Measurements from ENCODE around the gene CHID1.

Gene CHID1

DNA sequence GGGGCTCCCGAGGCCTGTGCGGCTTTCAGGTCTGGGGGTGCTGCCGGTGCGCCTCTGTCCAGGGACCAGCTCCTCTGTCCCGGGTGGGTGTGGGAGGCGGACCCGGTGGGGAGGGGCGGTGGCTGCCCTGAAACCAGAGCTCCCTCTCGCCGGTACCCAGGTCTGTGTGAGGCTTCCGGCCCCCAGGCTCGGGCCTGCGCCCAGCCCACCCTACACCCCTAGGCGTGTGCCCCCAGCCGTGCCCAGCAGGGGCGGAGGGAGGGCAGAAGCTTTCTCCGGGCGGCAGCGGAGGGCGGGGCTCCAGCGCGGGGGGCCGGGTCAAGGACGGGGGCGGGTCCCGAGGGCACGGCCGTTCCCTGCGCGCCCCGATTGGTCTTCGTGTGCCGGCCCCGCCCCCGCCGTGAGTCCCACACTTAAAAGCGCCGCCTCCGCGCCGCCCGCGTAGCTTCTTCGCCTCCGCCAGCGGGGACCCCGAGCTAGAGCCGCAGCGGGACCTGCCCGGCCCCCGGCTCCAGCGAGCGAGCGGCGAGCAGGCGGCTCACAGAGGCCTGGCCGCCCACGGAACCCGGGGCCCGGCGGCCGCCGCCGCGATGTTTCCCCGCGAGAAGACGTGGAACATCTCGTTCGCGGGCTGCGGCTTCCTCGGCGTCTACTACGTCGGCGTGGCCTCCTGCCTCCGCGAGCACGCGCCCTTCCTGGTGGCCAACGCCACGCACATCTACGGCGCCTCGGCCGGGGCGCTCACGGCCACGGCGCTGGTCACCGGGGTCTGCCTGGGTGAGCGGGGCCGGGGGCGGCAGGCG lies 91.3 kb downstream of the CHID1 start:
- TF ChIP-seq POLR2A (IDR thresholded peaks at IDR 0.05; ENCODE audit: low read depth, low read length) = peak; percentile 81
- DNase-seq (ENCODE audit: insufficient read length, low spot score) (no peak), FAIRE-seq (no peak)

DNA sequence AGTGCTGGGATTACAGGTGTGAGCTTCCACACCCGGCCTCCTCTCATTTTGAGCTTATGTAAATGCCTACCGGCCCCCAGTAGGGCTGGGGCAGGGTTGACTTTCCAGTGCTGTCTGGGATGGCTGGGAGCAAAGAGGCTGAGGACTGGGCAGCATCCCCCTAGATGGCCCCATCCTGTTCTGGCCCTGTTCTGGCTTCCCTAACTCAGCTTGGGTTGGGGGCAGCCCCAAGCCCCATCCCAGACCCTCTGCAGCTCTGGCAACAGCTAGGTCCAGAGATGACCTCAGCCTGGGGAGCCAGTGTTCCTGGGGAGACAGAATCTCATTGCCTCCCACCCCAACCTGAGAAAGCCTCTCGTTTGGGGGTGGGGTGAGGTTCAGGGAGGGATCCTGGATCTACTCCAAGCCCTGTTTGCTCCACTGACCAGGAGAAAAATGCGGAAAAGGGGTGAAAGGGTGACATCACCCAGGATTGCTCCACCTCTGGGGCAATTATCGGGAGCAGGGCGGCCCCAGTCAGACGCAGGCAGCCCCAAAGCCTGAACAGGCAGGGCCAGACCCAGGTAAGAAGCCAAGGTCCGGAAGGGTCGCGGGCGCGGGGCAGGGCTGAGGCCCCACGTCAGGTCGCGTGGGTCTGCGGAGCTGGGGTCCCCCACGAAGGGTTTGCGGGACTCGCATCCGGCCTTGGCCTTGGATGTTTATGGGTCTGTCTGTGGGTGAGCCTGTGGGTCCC lies 92.0 kb downstream of the CHID1 start, which contains the start of gene PNPLA2:
Gene PNPLA2, plus strand, starts transcription at position 519 of the 733 bp plus-strand sequence. CDS start 805 bp downstream, outside the sequence.
- FAIRE-seq = no peak
- DNase-seq (ENCODE audit: insufficient read length, low spot score) = no peak
- TF ChIP-seq POLR2A (IDR thresholded peaks at IDR 0.05; ENCODE audit: low read depth, low read length) = no peak

Data from H54 (cell line).